ENCODE results near the gene SNX9.
"Not testable (repeated sequence)": the region's sequence is repeated elsewhere in the genome, so short reads cannot be mapped to it uniquely, and the experiment has no call there.

Gene SNX9

DNA sequence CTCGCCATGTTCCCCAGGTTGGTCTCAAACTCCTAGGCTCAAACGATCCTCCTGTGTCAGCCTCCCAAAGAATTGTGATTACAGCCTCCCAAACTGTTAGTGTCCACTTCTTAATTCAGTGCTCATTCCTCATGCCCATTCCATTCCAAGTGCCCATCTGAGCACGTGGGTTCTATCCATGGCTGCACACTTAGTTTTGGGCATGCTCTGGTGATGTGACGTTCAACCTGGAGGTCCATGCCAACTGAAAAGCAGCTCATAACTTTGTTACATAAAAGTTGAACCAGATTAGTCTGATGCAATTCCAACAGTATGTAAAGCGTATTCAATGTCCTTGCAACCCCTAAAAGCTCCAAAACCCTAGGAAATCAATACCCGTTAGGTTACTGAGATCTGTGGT, 11.5 kb downstream of the SNX9 start:
- H3K27ac ChIP-seq, result no peak overlapping the region
- TF ChIP-seq, protein P1, sequence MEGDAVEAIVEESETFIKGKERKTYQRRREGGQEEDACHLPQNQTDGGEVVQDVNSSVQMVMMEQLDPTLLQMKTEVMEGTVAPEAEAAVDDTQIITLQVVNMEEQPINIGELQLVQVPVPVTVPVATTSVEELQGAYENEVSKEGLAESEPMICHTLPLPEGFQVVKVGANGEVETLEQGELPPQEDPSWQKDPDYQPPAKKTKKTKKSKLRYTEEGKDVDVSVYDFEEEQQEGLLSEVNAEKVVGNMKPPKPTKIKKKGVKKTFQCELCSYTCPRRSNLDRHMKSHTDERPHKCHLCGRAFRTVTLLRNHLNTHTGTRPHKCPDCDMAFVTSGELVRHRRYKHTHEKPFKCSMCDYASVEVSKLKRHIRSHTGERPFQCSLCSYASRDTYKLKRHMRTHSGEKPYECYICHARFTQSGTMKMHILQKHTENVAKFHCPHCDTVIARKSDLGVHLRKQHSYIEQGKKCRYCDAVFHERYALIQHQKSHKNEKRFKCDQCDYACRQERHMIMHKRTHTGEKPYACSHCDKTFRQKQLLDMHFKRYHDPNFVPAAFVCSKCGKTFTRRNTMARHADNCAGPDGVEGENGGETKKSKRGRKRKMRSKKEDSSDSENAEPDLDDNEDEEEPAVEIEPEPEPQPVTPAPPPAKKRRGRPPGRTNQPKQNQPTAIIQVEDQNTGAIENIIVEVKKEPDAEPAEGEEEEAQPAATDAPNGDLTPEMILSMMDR (conservative IDR thresholded peaks at IDR 0.05), result no peak

DNA sequence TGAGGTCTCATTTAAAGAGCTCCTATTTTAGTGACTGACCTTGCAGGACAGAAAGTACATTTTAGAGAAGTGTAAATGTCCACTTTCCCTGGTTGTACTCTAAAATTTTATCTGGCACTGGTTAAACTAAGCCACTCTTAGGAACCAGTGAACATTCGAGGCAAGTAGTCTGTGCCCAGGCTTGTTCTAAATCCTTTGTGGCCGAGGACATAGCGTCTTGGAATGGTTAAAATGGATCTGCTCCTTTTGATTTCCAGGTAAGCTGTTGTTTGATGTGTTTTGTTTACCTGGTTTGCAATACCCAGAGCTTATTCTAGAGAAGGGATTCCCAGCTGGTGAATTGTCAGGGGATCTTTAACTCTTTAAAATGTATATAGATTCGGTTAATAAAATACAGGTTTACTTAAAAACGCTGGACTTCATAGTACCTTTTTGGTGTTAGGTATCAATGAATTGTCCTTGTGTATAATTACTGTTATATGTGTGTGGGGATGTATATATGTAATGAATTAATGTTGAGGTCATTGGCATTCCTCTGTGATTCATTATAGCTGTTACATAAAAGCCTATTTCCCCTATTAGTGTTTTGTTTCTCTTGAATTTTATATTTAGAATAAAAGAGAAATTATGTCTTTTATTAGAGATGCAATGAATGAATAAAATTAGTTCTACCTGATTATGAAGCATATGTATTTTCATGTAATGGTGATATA, 15.8 kb downstream of the SNX9 start:
- no peak overlapping the region for H3K27ac ChIP-seq

DNA sequence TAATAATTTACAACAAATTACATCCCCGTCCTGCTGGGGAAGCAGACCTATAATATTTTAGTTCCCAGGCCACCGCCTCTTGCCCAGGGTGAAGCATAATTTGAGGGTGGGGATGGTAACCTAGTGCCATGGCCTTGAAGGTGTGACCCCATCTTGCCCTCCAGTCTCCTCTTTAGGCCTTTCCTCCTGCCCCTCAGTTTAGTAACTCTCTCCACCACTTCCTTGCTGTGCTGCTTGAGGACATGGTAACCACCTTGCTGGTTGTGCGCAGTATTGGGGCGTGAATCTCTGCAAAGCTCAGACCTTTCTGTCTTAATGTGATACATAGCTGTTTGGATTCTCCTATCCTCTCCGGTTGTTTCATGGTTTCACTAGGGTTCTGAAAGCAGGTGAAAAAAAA, 16.6 kb downstream of the SNX9 start:
- no peak overlapping the region for H3K27ac ChIP-seq
- TF ChIP-seq, protein P1 (conservative IDR thresholded peaks at IDR 0.05), result no peak

More for the DNA sequence above, 15.8 kb downstream of the SNX9 start:
- TF ChIP-seq, protein P1 (conservative IDR thresholded peaks at IDR 0.05), result no peak

DNA sequence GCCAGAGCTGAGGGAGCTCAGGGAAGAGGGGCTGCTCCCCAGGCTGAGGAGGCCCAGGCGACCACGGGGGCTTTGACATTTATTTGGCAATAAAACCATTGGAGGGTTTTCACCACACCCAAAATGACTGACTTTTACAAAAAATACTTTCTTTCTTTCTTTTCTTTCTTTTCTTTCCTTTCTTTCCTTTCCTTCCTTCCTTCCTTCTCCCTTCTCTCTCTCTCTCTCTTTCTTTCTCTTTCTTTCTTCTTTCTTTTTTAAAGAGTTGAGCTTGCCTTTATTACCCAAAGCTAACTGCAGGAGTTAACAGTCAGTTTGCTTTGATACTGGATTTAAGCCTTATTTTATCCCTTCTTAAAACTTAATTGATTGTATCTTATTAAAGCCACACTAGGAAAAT, 17.2 kb downstream of the SNX9 start:
- TF ChIP-seq, protein P1 (conservative IDR thresholded peaks at IDR 0.05), result no peak

DNA sequence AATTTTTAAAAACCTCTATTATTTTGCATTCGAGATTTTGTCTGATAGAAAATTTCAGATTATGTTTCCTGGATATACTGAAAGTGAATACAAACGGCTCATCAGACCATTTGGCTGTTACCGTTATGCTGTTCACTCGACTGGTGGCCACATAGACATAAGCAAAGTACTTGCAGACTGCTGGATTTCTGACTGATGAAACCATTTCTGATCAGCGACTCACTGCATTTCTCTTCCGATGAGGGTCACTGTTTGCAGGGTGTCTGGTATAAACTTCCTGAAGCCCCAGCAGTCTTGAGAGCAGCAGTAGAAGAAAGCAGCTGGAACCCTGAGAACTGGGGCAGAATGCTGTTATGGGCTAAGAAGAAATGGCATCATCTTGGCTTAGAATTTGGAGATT, 17.7 kb downstream of the SNX9 start:
- H3K27ac ChIP-seq, result no peak overlapping the region
- TF ChIP-seq, protein P1 (conservative IDR thresholded peaks at IDR 0.05), result no peak

More for the DNA sequence above, 17.2 kb downstream of the SNX9 start:
- H3K27ac ChIP-seq, result no peak overlapping the region

DNA sequence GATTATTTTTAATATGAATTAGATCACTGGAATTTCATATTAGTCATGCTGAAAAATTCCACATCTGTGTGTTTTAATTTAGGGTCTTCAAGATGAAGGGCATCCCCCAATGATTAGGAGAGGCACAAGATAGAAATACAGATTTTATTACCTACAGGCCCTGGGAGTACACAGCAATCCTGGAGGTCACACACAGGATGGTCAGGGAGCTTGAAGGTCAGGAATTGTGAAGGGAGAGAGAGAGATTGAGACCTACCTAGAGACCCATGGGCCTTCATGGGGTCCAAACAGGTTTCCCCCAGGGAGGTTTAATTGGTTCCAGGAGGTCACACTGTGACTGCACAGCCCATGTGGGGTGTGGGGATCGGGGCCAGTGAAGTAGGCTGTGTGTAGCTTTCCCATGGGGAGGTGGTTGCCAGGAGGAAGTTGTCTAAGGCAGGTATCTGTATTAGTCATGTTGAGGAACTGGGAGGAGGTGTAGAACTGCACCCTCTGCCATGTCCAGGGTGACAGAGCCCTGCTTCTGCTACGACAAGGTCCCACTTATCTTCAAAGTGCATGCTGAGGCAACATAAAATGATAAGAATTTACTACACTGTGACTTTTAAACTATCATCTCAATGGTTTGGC, 18.3 kb downstream of the SNX9 start:
- H3K27ac ChIP-seq, result no peak overlapping the region

DNA sequence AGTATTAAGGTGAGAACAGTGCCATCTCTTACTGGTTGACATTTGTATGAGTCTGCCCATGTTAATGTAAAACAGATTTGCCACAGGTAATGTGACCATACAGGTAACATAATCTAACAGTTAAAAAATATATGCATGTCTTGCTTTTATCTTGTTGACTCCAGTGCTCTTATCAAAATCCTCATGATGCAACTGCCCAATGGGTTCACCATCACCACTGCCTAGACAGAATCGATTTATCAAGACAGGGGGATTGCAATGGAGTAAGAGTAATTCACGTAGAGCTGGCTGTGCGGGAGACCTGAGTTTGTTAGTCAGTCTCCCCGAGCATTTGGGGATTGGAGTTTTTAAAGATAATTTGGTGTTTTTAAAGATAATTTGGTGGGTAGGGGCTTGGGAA, 19.2 kb downstream of the SNX9 start:
- H3K27ac ChIP-seq, result peak overlapping the region; percentile 15
- TF ChIP-seq, protein P1 (conservative IDR thresholded peaks at IDR 0.05), result no peak

More for the DNA sequence above, 18.3 kb downstream of the SNX9 start:
- TF ChIP-seq, protein P1 (conservative IDR thresholded peaks at IDR 0.05), result no peak

DNA sequence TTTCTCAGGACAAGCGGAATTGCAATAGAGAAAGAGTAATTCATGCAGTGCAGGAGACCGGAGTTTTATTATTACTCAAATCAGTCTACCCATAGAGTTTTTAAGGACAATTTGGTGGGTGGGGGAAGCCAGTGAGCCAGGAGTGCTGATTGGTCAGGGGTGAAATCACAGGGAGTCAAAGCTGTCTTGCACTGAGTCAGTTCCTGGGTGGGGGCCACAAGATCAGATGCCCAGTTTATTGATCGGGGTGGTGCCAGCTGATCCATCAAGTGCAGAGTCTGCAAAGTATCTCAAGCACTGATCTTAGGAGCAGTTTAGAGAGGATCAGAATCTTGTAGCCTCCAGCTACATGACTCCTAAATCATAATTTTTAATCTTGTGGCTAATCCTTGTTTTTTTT, 21.1 kb downstream of the SNX9 start:
- not testable (repeated sequence) for H3K27ac ChIP-seq

All from VCaP (cell line).